ENCODE data around the gene MED13. TPM values are rescaled to one million over a fixed set of nuclear protein-coding genes. Genes with fewer than 3 reads are reported as not detected.

Gene MED13
- total RNA-seq, 6 experiments from 2014 or later = 22.9 to 36.3 (median 32.5) TPM

- WGBS (ENCODE audit: insufficient coverage, low coverage, low lambda C conversion rate, missing lambda C conversion rate) = 0% methylated on average over 1 of the region's 1 CpG
- H3K9me3 ChIP-seq = no peaks in the 10 kb centered on the region
Measured at GRCh38 chr17:61966191-61966590, 98.9 kb downstream of the MED13 start.

GRCh38 chr17:61955619-61956018 lies 109.5 kb downstream of the MED13 start:
- WGBS (ENCODE audit: insufficient coverage, low coverage, low lambda C conversion rate, missing lambda C conversion rate) = 85% methylated on average over 4 of the region's 4 CpGs
- no peak overlapping the region for H3K4me3 ChIP-seq
- no peak overlapping the region for H3K27ac ChIP-seq
- H3K36me3 ChIP-seq = peaks cover 6 to 82% (median 36%) of the 10 kb centered on the region in 4 donors
- ATAC-seq = no peak
- intact Hi-C loops (cut with DNase I) = no loop called here
- TF ChIP-seq POLR2A (IDR thresholded peaks at IDR 0.05) (no peak), CTCF (IDR thresholded peaks at IDR 0.05) (no peak)
- H3K9me3 ChIP-seq = no peaks in the 10 kb centered on the region
- no peaks in the 10 kb centered on the region for H3K4me1 ChIP-seq
- H3K27me3 ChIP-seq = no peaks in the 10 kb centered on the region
- DNase-seq = no peak

More at GRCh38 chr17:61966191-61966590, 98.9 kb downstream of the MED13 start:
- ATAC-seq (no peak), DNase-seq (no peak)
- H3K27ac ChIP-seq = no peak overlapping the region
- no peaks in the 10 kb centered on the region for H3K27me3 ChIP-seq
- H3K4me3 ChIP-seq = no peak overlapping the region
- no peaks in the 10 kb centered on the region for H3K4me1 ChIP-seq
- peaks cover under 1 to 96% (median 33%) of the 10 kb centered on the region in 4 donors for H3K36me3 ChIP-seq
- intact Hi-C loops (cut with DNase I) = no loop called here
- TF ChIP-seq POLR2A (IDR thresholded peaks at IDR 0.05) (no peak), CTCF (IDR thresholded peaks at IDR 0.05) (no peak)

- TF ChIP-seq POLR2A (IDR thresholded peaks at IDR 0.05) (no peak), CTCF (IDR thresholded peaks at IDR 0.05) (no peak)
- 65% methylated on average over 3 of the region's 3 CpGs for WGBS (ENCODE audit: insufficient coverage, low coverage, low lambda C conversion rate, missing lambda C conversion rate)
- no peak for ATAC-seq
Measured at GRCh38 chr17:61947367-61948078, 117.6 kb downstream of the MED13 start.

GRCh38 chr17:61946359-61946758 lies 118.7 kb downstream of the MED13 start:
- Histone ChIP-seq H3K9me3 (no peaks in the 10 kb centered on the region), H3K27ac (peak overlapping the region in 2 of 3 donors; percentile 26 to 57), H3K36me3 (peaks cover 0 to 67% (median 24%) of the 10 kb centered on the region in 4 donors), H3K27me3 (no peaks in the 10 kb centered on the region), H3K4me3 (no peak overlapping the region), H3K4me1 (peaks cover 0 to 16% (median 6%) of the 10 kb centered on the region in 4 donors)
- WGBS (ENCODE audit: insufficient coverage, low coverage, low lambda C conversion rate, missing lambda C conversion rate) = 32% methylated on average over 2 of the region's 2 CpGs
- TF ChIP-seq POLR2A (IDR thresholded peaks at IDR 0.05) = no peak
- peak in 3 of 4 donors; percentile 23 to 40 (median 35) for TF ChIP-seq CTCF (IDR thresholded peaks at IDR 0.05)
- DNase-seq (peak in 1 of 3 donors; percentile 60), ATAC-seq (peak; percentile 94 to 96 (median 96))
- intact Hi-C loops (cut with DNase I) = no loop called here

More at GRCh38 chr17:61947367-61948078, 117.6 kb downstream of the MED13 start:
- H3K4me1 ChIP-seq = peaks cover 0 to 16% (median 6%) of the 10 kb centered on the region in 4 donors
- intact Hi-C loops (cut with DNase I) = no loop called here
- no peaks in the 10 kb centered on the region for H3K9me3 ChIP-seq
- H3K4me3 ChIP-seq = no peak overlapping the region
- H3K27ac ChIP-seq = peak overlapping the region in 1 of 3 donors; percentile 57
- no peak for DNase-seq
- H3K27me3 ChIP-seq = no peaks in the 10 kb centered on the region
- peaks cover 0 to 75% (median 30%) of the 10 kb centered on the region in 4 donors for H3K36me3 ChIP-seq
